Stimulated activated CD8-positive, alpha-beta memory T cell treated with anti-CD3 and anti-CD28 coated beads, Interleukin-7, amount 100 ng/mL, for 1 hour (primary cell): ENCODE data around the gene TMEM234.
A peak's percentile ranks its signal among the peaks of the same experiment; 100 is the strongest.
"Not testable (repeated sequence)": the region's sequence is repeated elsewhere in the genome, so short reads cannot be mapped to it uniquely, and the experiment has no call there.

Experiments
- DNase-seq, 2 donors: peaks; one replicate each; pipeline ENCODE4 v3.0.0-alpha.2; 2020; ENCODE audit warnings: low read depth in 2 of 2

TMEM234 gene

GRCh38 chr1:32221980-32222755 is at the start of gene TMEM234, which contains the start of gene EIF3I:
Gene TMEM234, minus strand, starts transcription at chr1:32222353. Its CDS starts 31 bp downstream, at chr1:32222322.
Gene EIF3I, plus strand, starts transcription at chr1:32222407. Its CDS starts 35 bp downstream, at chr1:32222442.
- DNase-seq = peak; percentile 80 to 88

GRCh38 chr1:32269744-32270143 is 47.6 kb upstream of the TMEM234 start:
- no peak for DNase-seq

- DNase-seq = no peak
These were observed 44.9 kb upstream of the TMEM234 start for GRCh38 chr1:32266921-32267591.

GRCh38 chr1:32265846-32266245 is 43.7 kb upstream of the TMEM234 start:
- DNase-seq = no peak

- no peak for DNase-seq
These were observed 41.6 kb upstream of the TMEM234 start for GRCh38 chr1:32263744-32264143.

GRCh38 chr1:32263236-32263593 is 41.1 kb upstream of the TMEM234 start:
- not testable (repeated sequence) for DNase-seq

GRCh38 chr1:32257227-32257508 is 35.0 kb upstream of the TMEM234 start:
- DNase-seq = no peak

GRCh38 chr1:32256473-32257226 is 34.5 kb upstream of the TMEM234 start:
- DNase-seq = no peak

GRCh38 chr1:32255072-32256071 is 33.2 kb upstream of the TMEM234 start:
- DNase-seq = no peak

GRCh38 chr1:32250893-32251716 is 29.0 kb upstream of the TMEM234 start, which contains the start of gene LCK:
Gene LCK, plus strand, starts transcription at chr1:32251265. Its CDS starts 23,065 bp downstream, at chr1:32274330.
- DNase-seq = no peak

GRCh38 chr1:32249831-32250525 is 27.8 kb upstream of the TMEM234 start:
- peak; percentile 54 to 57 for DNase-seq

GRCh38 chr1:32247983-32248889 is 26.1 kb upstream of the TMEM234 start:
- peak; percentile 45 to 59 for DNase-seq

- no peak for DNase-seq
These were observed 25.3 kb upstream of the TMEM234 start for GRCh38 chr1:32247452-32247851.

GRCh38 chr1:32246888-32247273 is 24.7 kb upstream of the TMEM234 start, which contains the start of gene FAM167B:
Gene FAM167B, plus strand, starts transcription at chr1:32247222. Its CDS starts 200 bp downstream, at chr1:32247422.
- no peak for DNase-seq

GRCh38 chr1:32242341-32242851 is 20.2 kb upstream of the TMEM234 start:
- DNase-seq = no peak

GRCh38 chr1:32241001-32241763 is 19.0 kb upstream of the TMEM234 start:
- no peak for DNase-seq

- no peak for DNase-seq
These were observed 18.2 kb upstream of the TMEM234 start for GRCh38 chr1:32240140-32240951.
